Measurements from ENCODE around the gene CPEB4.
A peak's percentile ranks its signal among the peaks of the same experiment; 100 is the strongest.

The CPEB4 gene

GRCh38 chr5:173881811-173882575, 6.2 kb upstream of the CPEB4 start:
- DNase-seq = no peak
- in situ Hi-C loops (cut with MboI; ENCODE audit: low pct_unique_long_range_greater_than_20kb, low sequenced_read_pairs) = no loop called here

DNA sequence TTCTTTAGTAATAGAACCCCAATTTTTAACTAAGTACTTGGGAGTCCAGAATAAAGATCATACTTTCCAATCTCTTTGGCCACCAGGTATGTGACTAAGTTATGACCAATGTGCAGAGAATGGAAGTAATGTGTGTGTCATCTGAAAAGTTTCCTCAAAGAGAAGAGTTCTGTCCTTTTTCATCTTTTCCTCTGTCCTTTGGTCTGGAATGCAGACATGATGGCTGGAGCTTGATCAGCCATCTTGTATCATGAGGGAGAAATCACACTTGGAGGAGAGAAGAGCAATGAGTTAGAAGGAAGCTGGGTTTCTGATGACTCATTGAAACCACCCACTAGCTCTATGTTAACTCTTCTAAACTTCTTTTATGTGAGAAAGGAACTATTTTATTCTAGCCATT, 5.5 kb upstream of the CPEB4 start:
- in situ Hi-C loops (cut with MboI; ENCODE audit: low pct_unique_long_range_greater_than_20kb, low sequenced_read_pairs) = no loop called here
- DNase-seq = no peak

- in situ Hi-C loops (cut with MboI; ENCODE audit: low pct_unique_long_range_greater_than_20kb, low sequenced_read_pairs) = no loop called here
- DNase-seq = no peak
Observed at GRCh38 chr5:173883347-173883924, 4.7 kb upstream of the CPEB4 start.

DNA sequence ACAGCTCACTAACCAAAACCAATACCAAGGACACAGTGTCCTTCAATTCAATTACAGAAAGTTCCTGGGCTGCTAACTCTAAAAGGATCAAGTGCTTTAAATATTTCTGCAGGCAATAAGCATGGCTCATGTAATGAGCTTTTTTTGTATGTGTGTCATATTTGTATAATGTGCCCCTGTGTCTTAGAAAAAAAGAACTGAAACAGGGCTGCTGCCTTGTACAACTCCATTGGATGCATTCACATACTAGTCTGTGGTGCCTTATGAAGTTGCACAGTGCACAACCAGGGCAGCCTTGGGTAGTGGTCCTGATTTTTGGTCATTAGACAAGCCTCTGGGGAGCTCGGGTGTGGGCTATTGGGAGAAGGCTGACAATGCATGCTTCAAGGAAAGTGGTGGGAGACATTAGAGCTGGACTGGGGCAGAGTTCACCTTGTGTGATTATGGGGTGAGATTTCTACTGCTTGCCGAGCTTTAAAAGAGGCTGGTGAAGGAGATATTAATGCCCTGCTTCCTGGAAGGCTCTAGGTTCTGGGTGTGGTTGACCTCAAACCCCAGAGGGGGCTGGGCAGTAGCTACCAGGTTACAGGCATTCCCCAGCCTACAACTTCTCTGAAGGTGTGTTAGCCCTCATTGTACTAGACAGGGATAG, 3.6 kb upstream of the CPEB4 start:
- in situ Hi-C loops (cut with MboI; ENCODE audit: low pct_unique_long_range_greater_than_20kb, low sequenced_read_pairs) = no loop called here

GRCh38 chr5:173885054-173885443, 3.1 kb upstream of the CPEB4 start:
- no peak for DNase-seq
- in situ Hi-C loops (cut with MboI; ENCODE audit: low pct_unique_long_range_greater_than_20kb, low sequenced_read_pairs) = no loop called here

More for the DNA sequence above, 3.6 kb upstream of the CPEB4 start:
- DNase-seq = no peak

DNA sequence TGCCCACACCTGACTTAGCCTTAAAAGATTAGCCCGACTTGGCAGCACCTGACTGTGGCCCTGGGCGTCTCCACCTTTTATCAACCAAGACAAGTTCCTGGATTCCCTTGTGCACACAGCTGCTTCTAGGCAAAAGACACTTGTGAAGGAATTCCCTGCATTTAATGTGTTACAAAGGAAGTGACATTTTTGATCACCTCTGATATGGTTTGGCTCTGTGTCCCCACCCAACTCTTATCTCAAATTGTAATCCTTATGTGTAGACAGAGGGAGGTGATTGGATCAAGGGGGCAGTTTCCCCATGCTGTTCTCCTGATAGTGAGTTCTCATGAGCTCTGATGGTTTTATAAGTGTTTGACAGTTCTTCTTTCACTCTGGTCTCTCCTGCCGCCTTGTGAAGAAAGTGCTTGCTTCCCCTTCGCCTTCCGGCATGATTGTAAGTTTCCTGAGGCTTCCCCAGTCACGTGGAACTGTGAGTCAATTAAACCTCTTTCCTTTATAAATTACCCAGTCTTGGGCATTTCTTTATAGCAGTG, 2.6 kb upstream of the CPEB4 start:
- in situ Hi-C loops (cut with MboI; ENCODE audit: low pct_unique_long_range_greater_than_20kb, low sequenced_read_pairs) = no loop called here
- DNase-seq = peak; percentile 57

DNA sequence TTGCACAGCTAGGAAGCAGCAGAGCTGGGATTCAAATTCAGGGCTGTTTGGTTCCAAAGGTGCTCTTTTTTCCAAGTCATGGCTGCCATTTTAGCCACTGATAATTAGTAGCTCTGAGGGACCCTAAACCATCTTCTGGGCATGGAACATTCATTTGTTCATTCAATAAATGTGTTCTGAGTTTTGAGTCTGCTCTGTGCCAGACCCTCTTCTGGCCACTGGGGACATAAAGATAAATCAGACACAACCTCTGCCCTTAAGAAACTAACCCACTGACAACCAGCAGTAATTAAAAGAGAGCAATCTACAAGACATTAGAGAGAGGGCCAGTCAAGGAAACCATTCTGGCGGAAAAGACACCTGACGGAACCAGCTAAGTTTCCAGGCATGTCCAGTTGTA, 2.0 kb upstream of the CPEB4 start:
- in situ Hi-C loops (cut with MboI; ENCODE audit: low pct_unique_long_range_greater_than_20kb, low sequenced_read_pairs) = no loop called here
- DNase-seq = no peak

DNA sequence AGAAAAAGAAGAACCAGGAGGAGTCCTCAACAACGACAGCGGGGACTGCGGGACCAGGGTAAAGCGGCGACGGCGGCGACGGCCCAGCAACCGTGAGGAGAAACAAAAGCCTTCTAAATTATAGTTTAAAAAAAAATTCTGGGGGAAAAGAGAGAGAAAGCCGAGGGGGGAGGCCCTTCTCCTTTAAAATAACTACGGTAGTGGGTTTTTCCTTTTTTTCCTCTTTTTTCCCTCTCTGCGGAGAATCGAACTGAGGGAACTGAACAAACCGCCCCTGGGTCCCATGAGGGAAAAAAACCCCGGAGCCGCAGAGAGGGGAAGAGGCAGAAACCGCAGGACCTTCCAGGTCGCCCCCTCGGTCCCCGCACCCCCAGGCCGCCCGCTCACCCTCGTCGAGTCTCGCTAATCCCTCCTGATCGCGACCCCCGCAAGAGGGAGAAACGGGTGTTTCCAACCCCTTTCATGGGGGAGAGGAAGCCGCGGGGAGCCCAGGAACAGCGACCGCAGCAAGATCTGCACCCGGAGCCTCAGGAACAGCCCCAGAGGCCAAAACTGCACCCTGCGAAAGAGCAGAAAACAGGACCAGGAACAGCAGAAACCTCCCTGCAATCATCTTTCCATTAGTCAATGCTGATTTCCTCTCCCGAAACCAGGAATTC, 453 bp downstream of the CPEB4 start:
- in situ Hi-C loops (cut with MboI; ENCODE audit: low pct_unique_long_range_greater_than_20kb, low sequenced_read_pairs) = no loop called here
- no peak for DNase-seq

- DNase-seq = peak; percentile 30
- in situ Hi-C loops (cut with MboI; ENCODE audit: low pct_unique_long_range_greater_than_20kb, low sequenced_read_pairs) = no loop called here
Observed at GRCh38 chr5:173890195-173890991, 2.2 kb downstream of the CPEB4 start.

- no peak for DNase-seq
- in situ Hi-C loops (cut with MboI; ENCODE audit: low pct_unique_long_range_greater_than_20kb, low sequenced_read_pairs) = no loop called here
Observed at GRCh38 chr5:173891308-173892116, 3.4 kb downstream of the CPEB4 start.

DNA sequence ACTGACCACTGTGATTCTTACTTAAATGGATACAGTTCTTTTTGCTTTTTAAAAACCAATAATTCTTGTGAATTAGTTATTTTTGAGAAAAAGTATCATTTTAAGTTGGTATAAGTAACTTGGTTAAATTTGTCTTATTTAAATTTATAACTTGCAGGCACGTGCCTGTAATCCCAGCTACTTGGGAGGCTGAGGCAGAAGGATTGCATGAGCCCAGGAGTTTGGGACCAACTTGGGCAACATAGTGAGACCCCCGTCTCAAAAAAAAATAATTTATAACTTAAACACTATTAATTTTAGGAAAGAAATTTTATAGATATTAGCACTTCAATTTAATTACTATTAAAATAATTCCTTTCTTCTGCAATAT, 5.0 kb downstream of the CPEB4 start:
- in situ Hi-C loops (cut with MboI; ENCODE audit: low pct_unique_long_range_greater_than_20kb, low sequenced_read_pairs) = no loop called here
- no peak for DNase-seq

GRCh38 chr5:173895401-173896165, 7.4 kb downstream of the CPEB4 start:
- no peak for DNase-seq
- in situ Hi-C loops (cut with MboI; ENCODE audit: low pct_unique_long_range_greater_than_20kb, low sequenced_read_pairs) = no loop called here

- in situ Hi-C loops (cut with MboI; ENCODE audit: low pct_unique_long_range_greater_than_20kb, low sequenced_read_pairs) = no loop called here
Observed at GRCh38 chr5:173896631-173897030, 8.5 kb downstream of the CPEB4 start.

DNA sequence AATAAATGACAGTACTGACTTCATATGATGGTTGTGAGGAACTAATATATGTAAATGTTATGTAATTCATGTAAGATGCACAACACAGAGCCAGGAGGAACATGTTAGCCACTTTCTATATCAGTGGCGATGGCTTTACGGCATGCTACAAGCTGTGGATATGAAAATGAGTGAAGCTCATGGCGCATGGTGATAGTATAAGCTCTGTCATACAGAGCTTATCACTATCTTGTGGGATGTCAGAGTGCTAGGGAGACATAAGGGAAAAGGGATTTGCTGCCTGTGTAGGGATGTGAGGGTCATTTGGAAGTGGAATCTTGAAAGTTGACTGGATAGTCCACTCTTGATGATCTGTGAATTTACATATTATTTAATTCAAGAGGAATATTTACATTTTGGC, 13.6 kb downstream of the CPEB4 start:
- in situ Hi-C loops (cut with MboI; ENCODE audit: low pct_unique_long_range_greater_than_20kb, low sequenced_read_pairs) = no loop called here
- DNase-seq = no peak

More at GRCh38 chr5:173896631-173897030, 8.5 kb downstream of the CPEB4 start:
- DNase-seq = no peak

GRCh38 chr5:173902334-173902733, 14.2 kb downstream of the CPEB4 start:
- in situ Hi-C loops (cut with MboI; ENCODE audit: low pct_unique_long_range_greater_than_20kb, low sequenced_read_pairs) = no loop called here
- DNase-seq = no peak

- in situ Hi-C loops (cut with MboI; ENCODE audit: low pct_unique_long_range_greater_than_20kb, low sequenced_read_pairs) = no loop called here
- no peak for DNase-seq
Observed at GRCh38 chr5:173902743-173903142, 14.6 kb downstream of the CPEB4 start.

GRCh38 chr5:173903396-173904140, 15.4 kb downstream of the CPEB4 start:
- no peak for DNase-seq
- in situ Hi-C loops (cut with MboI; ENCODE audit: low pct_unique_long_range_greater_than_20kb, low sequenced_read_pairs) = no loop called here
